ENCODE results near the gene AK4.
"Not testable (repeated sequence)": the region's sequence is repeated elsewhere in the genome, so short reads cannot be mapped to it uniquely, and the experiment has no call there.

Gene AK4

DNA sequence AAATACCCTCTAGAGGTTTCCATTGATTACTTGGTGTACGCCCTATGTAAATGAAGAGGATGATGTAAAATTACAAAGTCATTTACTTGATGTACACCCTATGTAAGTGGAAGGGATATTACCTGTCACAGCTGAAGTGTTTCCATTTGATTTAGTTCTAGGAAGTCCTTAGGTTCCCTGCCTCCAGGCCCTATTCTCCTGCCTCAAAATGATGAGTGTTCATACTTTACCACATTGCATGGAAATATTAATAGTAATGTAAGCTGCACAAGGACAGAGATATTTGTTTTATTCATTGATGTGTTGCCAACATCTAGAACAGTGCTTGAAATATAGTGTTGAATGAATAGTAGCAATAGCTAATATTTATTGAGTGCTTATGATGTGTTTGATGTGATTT, 9.5 kb upstream of the AK4 start:
- no peaks in the 10 kb centered on the region for H3K27me3 ChIP-seq (ENCODE audit: insufficient read depth, low read length)
- H3K27ac ChIP-seq (ENCODE audit: low read depth, low read length): no peak overlapping the region
- no peaks in the 10 kb centered on the region for H3K79me2 ChIP-seq (ENCODE audit: control insufficient read depth, insufficient read depth, low read length, unreplicated experiment)
- H3K36me3 ChIP-seq (ENCODE audit: insufficient read depth, low read length): no peaks in the 10 kb centered on the region
- H2AFZ ChIP-seq (ENCODE audit: low read length, unreplicated experiment): no peak overlapping the region
- H3K4me3 ChIP-seq (ENCODE audit: low read depth, low read length): no peak overlapping the region
- peaks cover 11% of the 10 kb centered on the region for H3K4me1 ChIP-seq (ENCODE audit: control insufficient read depth, insufficient read depth, low read length, unreplicated experiment)

DNA sequence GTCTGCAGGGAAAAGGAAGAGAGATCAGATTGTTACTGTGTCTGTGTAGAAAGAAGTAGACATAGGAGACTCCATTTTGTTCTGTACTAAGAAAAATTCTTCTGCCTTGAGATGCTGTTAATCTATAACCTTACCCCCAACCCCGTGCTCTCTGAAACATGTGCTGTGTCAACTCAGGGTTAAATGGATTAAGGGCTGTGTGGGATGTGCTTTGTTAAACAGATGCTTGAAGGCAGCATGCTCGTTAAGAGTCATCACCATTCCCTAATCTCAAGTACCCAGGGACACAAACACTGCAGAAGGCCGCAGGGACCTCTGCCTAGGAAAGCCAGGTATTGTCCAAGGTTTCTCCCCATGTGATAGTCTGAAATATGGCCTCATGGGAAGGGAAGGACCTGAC, 8.2 kb upstream of the AK4 start:
- H3K27me3 ChIP-seq (ENCODE audit: insufficient read depth, low read length); H3K27ac ChIP-seq (ENCODE audit: low read depth, low read length); H3K4me3 ChIP-seq (ENCODE audit: low read depth, low read length); H3K36me3 ChIP-seq (ENCODE audit: insufficient read depth, low read length); H3K79me2 ChIP-seq (ENCODE audit: control insufficient read depth, insufficient read depth, low read length, unreplicated experiment); H2AFZ ChIP-seq (ENCODE audit: low read length, unreplicated experiment): not testable (repeated sequence)
- H3K4me1 ChIP-seq (ENCODE audit: control insufficient read depth, insufficient read depth, low read length, unreplicated experiment): peaks cover 11% of the 10 kb centered on the region

DNA sequence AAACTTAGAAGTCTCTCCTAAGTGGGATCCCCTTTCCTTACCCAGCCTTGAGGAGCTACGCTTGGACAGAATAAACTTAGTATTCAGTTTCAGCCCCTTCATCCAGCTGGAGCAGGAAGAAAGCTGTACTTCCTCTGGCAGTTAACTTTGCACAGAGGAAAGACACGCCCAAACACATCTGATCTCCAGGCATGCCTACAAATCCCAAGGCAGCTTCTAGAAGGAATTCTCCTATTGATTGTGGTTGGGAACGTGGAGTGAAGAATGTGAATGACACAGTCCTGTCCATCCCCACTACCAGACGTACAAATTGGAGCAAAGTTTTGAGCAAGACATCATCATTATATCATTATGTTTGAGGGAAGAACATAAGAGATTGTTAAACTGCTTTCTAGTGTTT, 6.6 kb upstream of the AK4 start:
- Histone ChIP-seq H3K27ac (ENCODE audit: low read depth, low read length) (no peak overlapping the region), H3K4me1 (ENCODE audit: control insufficient read depth, insufficient read depth, low read length, unreplicated experiment) (peaks cover 11% of the 10 kb centered on the region), H3K27me3 (ENCODE audit: insufficient read depth, low read length) (no peaks in the 10 kb centered on the region), H2AFZ (ENCODE audit: low read length, unreplicated experiment) (peak overlapping the region; percentile 24), H3K4me3 (ENCODE audit: low read depth, low read length) (no peak overlapping the region), H3K79me2 (ENCODE audit: control insufficient read depth, insufficient read depth, low read length, unreplicated experiment) (no peaks in the 10 kb centered on the region), H3K36me3 (ENCODE audit: insufficient read depth, low read length) (no peaks in the 10 kb centered on the region)

DNA sequence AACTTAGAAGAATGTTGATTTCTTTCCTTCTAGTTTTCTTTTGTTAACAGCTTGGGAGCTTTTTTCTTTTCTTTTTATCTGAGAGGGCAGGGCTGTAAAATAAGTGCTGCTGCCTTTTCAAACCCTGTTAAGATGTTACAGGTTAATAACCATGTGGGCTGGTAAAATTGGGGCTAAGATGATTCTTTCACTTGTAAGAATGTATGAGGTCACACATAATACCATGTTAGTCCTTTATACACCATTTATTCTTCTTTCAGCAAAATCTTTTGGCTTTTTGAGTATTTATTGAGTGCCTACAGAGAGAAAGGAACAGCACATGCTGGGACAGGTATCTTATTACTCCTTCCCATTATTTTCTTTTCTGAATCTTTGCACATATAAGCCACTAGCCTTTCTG, 6.1 kb upstream of the AK4 start:
- Histone ChIP-seq H2AFZ (ENCODE audit: low read length, unreplicated experiment) (peak overlapping the region; percentile 24), H3K36me3 (ENCODE audit: insufficient read depth, low read length) (no peaks in the 10 kb centered on the region), H3K4me3 (ENCODE audit: low read depth, low read length) (no peak overlapping the region), H3K27ac (ENCODE audit: low read depth, low read length) (no peak overlapping the region), H3K4me1 (ENCODE audit: control insufficient read depth, insufficient read depth, low read length, unreplicated experiment) (peaks cover 14% of the 10 kb centered on the region), H3K79me2 (ENCODE audit: control insufficient read depth, insufficient read depth, low read length, unreplicated experiment) (peaks cover 1% of the 10 kb centered on the region), H3K27me3 (ENCODE audit: insufficient read depth, low read length) (no peaks in the 10 kb centered on the region)

DNA sequence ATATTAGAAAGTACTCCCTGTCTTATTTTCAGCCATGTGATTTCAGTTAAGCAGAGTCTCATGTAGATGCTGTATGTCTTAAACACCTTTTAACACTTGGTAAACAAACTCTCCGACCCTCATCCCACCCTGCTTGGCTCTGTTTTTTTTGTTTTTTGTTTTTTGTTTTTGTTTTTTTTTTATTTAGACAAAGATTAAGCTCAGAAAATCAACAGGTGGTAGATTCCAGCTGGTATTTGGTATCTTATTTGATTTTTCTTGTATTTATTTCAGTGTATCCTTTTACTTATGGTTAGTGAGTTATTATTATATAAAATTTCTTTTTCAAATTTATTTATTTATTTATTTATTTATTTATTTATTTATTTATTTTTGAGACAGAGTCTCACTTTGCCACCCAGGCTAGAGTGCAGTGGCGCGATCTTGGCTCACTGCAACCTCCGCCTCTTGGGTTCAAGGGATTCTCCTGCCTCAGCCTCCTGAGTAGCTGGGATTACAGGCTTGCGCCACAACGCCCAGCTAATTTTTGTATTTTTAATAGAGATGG, 4.8 kb upstream of the AK4 start:
- not testable (repeated sequence) for H2AFZ ChIP-seq (ENCODE audit: low read length, unreplicated experiment); H3K27me3 ChIP-seq (ENCODE audit: insufficient read depth, low read length); H3K27ac ChIP-seq (ENCODE audit: low read depth, low read length); H3K79me2 ChIP-seq (ENCODE audit: control insufficient read depth, insufficient read depth, low read length, unreplicated experiment); H3K4me3 ChIP-seq (ENCODE audit: low read depth, low read length); H3K36me3 ChIP-seq (ENCODE audit: insufficient read depth, low read length)
- peaks cover 15% of the 10 kb centered on the region for H3K4me1 ChIP-seq (ENCODE audit: control insufficient read depth, insufficient read depth, low read length, unreplicated experiment)

DNA sequence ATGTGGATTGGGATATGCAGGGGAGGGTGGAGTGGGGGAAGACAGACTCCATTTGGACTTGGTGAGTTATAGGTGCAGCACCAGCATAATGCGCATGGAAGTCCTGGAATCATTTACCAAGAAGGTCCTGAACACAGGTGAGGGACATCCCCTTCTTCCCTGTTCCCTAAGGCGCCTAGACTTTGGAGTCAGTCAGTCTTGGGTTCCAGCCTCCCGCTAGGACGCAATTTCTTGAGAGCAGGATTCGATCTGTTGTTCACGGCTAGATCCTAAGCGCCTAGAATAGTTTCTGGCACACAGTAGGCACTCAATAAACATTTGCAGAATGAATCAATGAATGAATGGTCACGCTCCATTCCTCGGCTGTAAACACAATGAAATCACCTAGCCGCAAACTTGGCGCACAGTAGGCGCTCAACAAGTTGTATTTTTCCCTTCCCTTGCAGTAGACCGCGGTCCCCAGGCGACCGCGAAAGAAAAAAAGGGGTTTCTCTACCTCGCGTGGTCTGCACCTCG, 1.0 kb upstream of the AK4 start:
- no peak overlapping the region for H3K27ac ChIP-seq (ENCODE audit: low read depth, low read length)
- peak overlapping the region; percentile 91 for H3K4me3 ChIP-seq (ENCODE audit: low read depth, low read length)
- H3K36me3 ChIP-seq (ENCODE audit: insufficient read depth, low read length): no peaks in the 10 kb centered on the region
- H2AFZ ChIP-seq (ENCODE audit: low read length, unreplicated experiment): peak overlapping the region; percentile 86
- H3K79me2 ChIP-seq (ENCODE audit: control insufficient read depth, insufficient read depth, low read length, unreplicated experiment): peaks cover 45% of the 10 kb centered on the region
- peaks cover 12% of the 10 kb centered on the region for H3K4me1 ChIP-seq (ENCODE audit: control insufficient read depth, insufficient read depth, low read length, unreplicated experiment)
- H3K27me3 ChIP-seq (ENCODE audit: insufficient read depth, low read length): no peaks in the 10 kb centered on the region

DNA sequence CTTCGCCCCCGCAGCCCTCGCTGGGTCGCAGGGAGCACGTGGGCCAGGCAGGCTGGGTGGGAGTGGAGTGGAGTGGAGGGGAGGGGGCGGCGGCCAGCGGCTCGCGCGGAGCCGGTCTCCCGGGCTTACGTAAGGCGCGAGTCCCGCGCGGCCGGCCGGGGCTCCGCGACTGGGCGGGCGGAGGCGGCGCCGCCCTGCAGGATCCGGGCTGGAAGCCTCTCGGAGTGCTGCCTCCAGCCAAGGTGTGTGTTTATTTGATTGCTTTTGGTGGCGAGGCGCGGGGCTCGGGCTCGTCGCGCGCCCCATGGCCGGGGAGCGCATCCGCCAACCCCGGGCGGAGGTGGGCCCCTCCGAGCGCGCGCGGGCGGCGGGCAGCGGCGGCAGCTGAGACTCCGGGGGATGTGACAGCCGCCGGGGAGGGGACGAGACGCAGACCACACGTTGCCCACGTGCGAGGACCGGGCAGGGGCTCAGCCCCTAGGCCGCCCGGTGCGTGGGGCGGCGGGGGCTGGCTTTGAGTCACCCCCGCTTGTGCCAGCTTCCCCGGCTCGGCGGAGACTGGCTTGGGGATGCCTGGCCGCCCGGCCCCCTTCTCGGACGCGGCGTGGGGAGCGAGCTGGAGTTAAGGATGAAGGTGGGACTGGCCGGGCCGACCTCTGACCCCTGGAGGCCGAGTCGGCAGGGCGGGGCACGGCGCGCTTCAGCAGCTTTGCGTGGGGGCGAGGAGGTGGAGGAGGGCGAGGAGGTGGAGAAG, 402 bp upstream of the AK4 start:
- H3K36me3 ChIP-seq (ENCODE audit: insufficient read depth, low read length): no peaks in the 10 kb centered on the region
- peaks cover 10% of the 10 kb centered on the region for H3K4me1 ChIP-seq (ENCODE audit: control insufficient read depth, insufficient read depth, low read length, unreplicated experiment)
- H3K79me2 ChIP-seq (ENCODE audit: control insufficient read depth, insufficient read depth, low read length, unreplicated experiment): peaks cover 49% of the 10 kb centered on the region
- H3K27me3 ChIP-seq (ENCODE audit: insufficient read depth, low read length): no peaks in the 10 kb centered on the region
- H3K27ac ChIP-seq (ENCODE audit: low read depth, low read length): no peak overlapping the region; the same call in 1 of the 2 replicates
- H3K4me3 ChIP-seq (ENCODE audit: low read depth, low read length): peak overlapping the region; percentile 91
- peak overlapping the region; percentile 86 for H2AFZ ChIP-seq (ENCODE audit: low read length, unreplicated experiment)

DNA sequence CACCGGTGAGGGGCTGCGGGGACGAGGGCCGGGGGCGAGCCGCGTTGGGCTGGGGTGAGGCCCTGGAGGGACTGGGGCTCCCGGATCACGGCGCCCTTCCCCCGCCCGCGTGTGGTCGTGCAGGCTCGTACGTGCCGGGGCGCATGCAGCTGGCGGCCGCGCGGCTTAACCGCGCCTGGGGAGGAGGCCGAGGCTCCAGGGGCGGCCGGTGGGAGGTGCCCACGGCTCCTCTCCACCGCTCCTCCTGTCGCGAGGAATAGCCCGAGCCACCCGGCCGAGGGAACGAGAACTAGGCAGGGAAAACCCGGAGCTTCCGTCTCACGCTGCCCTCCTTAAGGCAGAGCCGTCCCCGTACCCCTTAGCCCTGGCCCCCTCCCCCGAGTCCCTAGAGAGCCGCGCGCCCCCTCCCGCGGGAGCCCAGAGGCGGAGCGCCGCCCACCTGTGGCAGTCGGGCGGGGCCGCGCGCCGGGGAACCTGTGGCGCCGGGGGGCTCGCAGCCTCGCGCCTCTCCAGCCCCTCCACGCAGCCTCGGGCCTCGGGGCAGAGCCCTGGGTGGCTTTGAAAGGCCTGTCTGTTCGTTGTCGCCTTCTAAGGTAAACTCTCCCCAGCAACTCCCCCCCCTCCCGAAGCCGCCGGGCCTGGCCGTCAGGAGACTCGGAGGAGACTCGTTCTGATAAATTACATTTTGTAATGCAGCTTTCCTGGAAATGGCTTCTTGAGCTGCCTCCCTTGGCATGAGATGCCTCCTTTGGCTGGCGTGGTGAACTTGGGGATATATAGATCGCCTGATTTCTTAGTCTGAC, 746 bp downstream of the AK4 start:
- Histone ChIP-seq H3K27ac (ENCODE audit: low read depth, low read length) (peak overlapping the region; percentile 49), H3K36me3 (ENCODE audit: insufficient read depth, low read length) (no peaks in the 10 kb centered on the region), H3K27me3 (ENCODE audit: insufficient read depth, low read length) (no peaks in the 10 kb centered on the region), H3K79me2 (ENCODE audit: control insufficient read depth, insufficient read depth, low read length, unreplicated experiment) (peaks cover 60% of the 10 kb centered on the region), H3K4me3 (ENCODE audit: low read depth, low read length) (peak overlapping the region; percentile 91), H2AFZ (ENCODE audit: low read length, unreplicated experiment) (peak overlapping the region; percentile 27), H3K4me1 (ENCODE audit: control insufficient read depth, insufficient read depth, low read length, unreplicated experiment) (peaks cover 10% of the 10 kb centered on the region)

DNA sequence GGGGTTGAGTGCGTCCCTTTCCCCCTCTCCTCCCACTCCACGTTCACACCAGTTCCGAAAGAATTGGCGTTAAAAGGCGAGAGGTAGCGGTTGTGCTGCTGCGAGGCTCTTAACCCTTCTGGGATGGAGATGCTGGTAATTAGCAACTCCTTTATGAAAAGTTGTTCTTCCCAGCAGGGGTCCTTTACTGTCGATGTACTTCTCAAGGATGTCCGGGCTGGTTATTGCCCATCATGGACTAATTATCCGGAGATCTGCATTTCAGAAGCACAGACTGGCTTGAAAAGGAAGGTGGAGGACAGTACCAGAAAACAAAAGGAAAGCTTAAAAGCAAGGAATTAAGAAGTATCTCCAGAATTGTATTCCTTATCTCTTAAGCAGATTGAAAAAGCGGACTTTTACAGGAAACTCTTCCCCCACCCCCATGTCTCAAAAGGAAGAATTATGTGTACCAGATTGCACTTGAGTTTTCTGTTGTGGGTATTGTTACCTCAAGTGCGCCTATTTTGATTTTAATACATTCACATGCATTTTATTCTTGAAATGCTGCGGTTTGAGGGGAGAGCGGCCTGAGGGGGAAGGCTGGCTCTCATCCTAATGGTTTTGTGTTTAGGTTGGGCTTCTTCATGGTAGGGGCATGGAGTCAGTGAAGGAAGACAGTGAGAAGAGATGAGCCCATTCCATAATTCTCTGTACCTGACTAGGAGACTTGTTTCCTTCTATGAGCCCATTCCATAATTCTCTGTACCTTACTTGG, 1.5 kb downstream of the AK4 start:
- no peaks in the 10 kb centered on the region for H3K36me3 ChIP-seq (ENCODE audit: insufficient read depth, low read length)
- H2AFZ ChIP-seq (ENCODE audit: low read length, unreplicated experiment): peak overlapping the region; percentile 27
- H3K79me2 ChIP-seq (ENCODE audit: control insufficient read depth, insufficient read depth, low read length, unreplicated experiment): peaks cover 68% of the 10 kb centered on the region
- no peaks in the 10 kb centered on the region for H3K27me3 ChIP-seq (ENCODE audit: insufficient read depth, low read length)
- peak overlapping the region; percentile 91 for H3K4me3 ChIP-seq (ENCODE audit: low read depth, low read length)
- peaks cover 10% of the 10 kb centered on the region for H3K4me1 ChIP-seq (ENCODE audit: control insufficient read depth, insufficient read depth, low read length, unreplicated experiment)
- H3K27ac ChIP-seq (ENCODE audit: low read depth, low read length): peak overlapping the region; percentile 49

DNA sequence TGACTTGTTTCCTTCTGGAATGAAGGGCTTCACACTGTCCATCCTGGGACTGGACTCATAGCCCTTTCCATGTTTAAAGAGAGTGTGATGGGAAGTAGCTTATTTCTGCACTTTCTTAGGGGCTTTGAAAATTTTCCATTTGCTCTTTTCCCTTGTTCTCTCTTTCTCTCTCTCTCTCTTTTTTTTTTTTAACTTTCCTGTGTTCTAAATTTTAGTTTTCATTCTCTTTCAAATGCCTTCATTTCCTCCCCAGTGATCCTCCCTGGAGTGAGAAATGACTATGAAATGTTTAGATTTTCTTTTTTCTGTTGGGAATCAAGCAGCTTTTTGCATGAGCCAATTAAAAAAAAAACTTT, 2.1 kb downstream of the AK4 start:
- Histone ChIP-seq H3K27me3 (ENCODE audit: insufficient read depth, low read length) (no peaks in the 10 kb centered on the region), H3K36me3 (ENCODE audit: insufficient read depth, low read length) (no peaks in the 10 kb centered on the region), H3K4me1 (ENCODE audit: control insufficient read depth, insufficient read depth, low read length, unreplicated experiment) (peaks cover 10% of the 10 kb centered on the region), H3K27ac (ENCODE audit: low read depth, low read length) (no peak overlapping the region), H3K4me3 (ENCODE audit: low read depth, low read length) (peak overlapping the region; percentile 91), H3K79me2 (ENCODE audit: control insufficient read depth, insufficient read depth, low read length, unreplicated experiment) (peaks cover 73% of the 10 kb centered on the region), H2AFZ (ENCODE audit: low read length, unreplicated experiment) (no peak overlapping the region)
